GM10248 (cell line): ENCODE measurements around the gene PDS5B.
"Not testable (repeated sequence)": the region's sequence is repeated elsewhere in the genome, so short reads cannot be mapped to it uniquely, and the experiment has no call there.

Source experiments
- CTCF ChIA-PET: fragments of 300-600 bp; sonication (Branson Sonifier 250); formaldehyde crosslinking; extraction: SDS; loops from one replicate; lab custom pipeline; 2021; ENCODE audit warnings: antibody characterized with exemption; lab: Yijun Ruan, JAX
- POLR2A ChIA-PET: fragments of 350-650 bp; sonication (Branson Sonifier 250); formaldehyde crosslinking; extraction: SDS; loops from one replicate; lab custom pipeline; 2020; ENCODE audit warnings: antibody characterized with exemption; lab: Yijun Ruan, JAX
- DNase-seq: peaks from one replicate; pipeline ENCODE4 v3.0.0; 2012; ENCODE audit errors: extremely low spot score
- TF ChIP-seq, protein P1 (sequence below): IDR thresholded peaks from 2 replicates; pipeline ENCODE4 v1.5.1; 2012; ENCODE audit warnings: mild to moderate bottlenecking, low read depth; ENCODE audit errors: extremely low read depth, missing control alignments, control extremely low read depth

Gene PDS5B

DNA sequence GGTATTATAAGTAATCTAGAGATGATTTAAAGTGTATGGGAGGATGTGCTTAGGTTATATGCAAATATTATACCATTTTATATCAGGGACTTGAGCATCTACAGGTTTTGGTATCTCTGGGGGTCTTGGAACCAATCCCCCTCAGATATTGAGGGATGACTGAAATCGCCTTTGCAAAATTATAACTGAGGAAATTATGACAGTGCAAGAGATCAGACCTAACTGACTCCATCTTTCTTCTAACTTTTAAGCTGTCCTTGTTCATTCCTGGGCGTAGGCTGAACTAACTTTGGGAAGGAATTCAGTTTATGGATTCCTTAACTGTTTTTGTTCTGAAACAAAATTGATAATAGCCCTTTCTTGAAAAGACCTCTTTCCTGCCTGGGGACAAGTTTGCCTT lies 239.2 kb downstream of the PDS5B start:
- ChIA-PET CTCF (interaction anchor here (1.5 kb wide), 1 partner anchor 11 kb away, joined by 5 read pairs; no protein-coding TSS in a partner anchor), POLR2A (no interaction called here)
- TF ChIP-seq, protein P1, sequence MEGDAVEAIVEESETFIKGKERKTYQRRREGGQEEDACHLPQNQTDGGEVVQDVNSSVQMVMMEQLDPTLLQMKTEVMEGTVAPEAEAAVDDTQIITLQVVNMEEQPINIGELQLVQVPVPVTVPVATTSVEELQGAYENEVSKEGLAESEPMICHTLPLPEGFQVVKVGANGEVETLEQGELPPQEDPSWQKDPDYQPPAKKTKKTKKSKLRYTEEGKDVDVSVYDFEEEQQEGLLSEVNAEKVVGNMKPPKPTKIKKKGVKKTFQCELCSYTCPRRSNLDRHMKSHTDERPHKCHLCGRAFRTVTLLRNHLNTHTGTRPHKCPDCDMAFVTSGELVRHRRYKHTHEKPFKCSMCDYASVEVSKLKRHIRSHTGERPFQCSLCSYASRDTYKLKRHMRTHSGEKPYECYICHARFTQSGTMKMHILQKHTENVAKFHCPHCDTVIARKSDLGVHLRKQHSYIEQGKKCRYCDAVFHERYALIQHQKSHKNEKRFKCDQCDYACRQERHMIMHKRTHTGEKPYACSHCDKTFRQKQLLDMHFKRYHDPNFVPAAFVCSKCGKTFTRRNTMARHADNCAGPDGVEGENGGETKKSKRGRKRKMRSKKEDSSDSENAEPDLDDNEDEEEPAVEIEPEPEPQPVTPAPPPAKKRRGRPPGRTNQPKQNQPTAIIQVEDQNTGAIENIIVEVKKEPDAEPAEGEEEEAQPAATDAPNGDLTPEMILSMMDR = no peak
- no peak for DNase-seq

DNA sequence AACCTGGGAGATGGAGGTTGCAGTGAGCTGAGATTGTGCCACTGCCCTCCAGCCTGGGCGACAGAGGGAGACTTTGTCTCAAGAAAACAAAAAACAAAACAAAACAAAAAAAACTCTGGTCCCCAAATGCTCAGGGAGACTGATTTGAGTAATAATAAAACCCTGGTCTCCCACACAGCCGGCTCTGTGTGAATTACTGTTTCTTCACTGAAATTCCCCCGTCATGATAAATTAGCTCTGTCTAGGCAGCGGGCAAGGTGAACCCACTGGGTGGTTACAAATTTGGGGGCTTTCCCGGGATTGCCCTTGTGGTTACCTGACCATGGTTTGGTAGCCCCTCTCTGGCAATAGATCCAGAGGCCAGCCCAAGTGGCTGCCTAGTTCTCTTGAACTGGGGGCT lies 240.1 kb downstream of the PDS5B start:
- CTCF ChIA-PET = interaction anchor here (1.5 kb wide), 1 partner anchor 10 kb away, joined by 5 read pairs; no protein-coding TSS in a partner anchor
- POLR2A ChIA-PET, DNase-seq: not testable (repeated sequence)
